ENCODE results near the gene LRRC46.

GRCh38 chr17:47808036-47808829, 23.2 kb upstream of the LRRC46 start:
- no peak for TF ChIP-seq FOXA1 (IDR thresholded peaks at IDR 0.05)
- TF ChIP-seq FOXK2 (IDR thresholded peaks at IDR 0.05), result no peak
- no peak for TF ChIP-seq SP1 (IDR thresholded peaks at IDR 0.05)
- no peak for TF ChIP-seq FOXM1 (IDR thresholded peaks at IDR 0.05; ENCODE audit: borderline replicate concordance)
- no peak for TF ChIP-seq LEF1 (IDR thresholded peaks at IDR 0.05; ENCODE audit: borderline replicate concordance)
- TF ChIP-seq BHLHE40 (IDR thresholded peaks at IDR 0.05; ENCODE audit: borderline replicate concordance), result no peak

Data from HEK293T (cell line).